Glutamatergic neuron (in vitro differentiated cells): ENCODE measurements around the gene MSH3. TPM values are rescaled to one million over a fixed set of nuclear protein-coding genes. Genes with fewer than 3 reads are reported as not detected.

ENCODE experiments used
- DNase-seq: peaks from one replicate; pipeline ENCODE4 v3.0.0; 2022
- H3K27ac Mint-ChIP-seq: one replicate; pipeline ENCODE4 v1.8.0; 2020; ENCODE audit warnings: mild to moderate bottlenecking, mixed read lengths, inconsistent platforms; ENCODE audit not compliant: unreplicated experiment
- H3K27me3 Mint-ChIP-seq: one replicate; pipeline ENCODE4 v1.8.0; 2020; ENCODE audit warnings: mild to moderate bottlenecking, moderate library complexity, mixed read lengths, inconsistent platforms; ENCODE audit not compliant: unreplicated experiment
- H3K36me3 Mint-ChIP-seq: one replicate; pipeline ENCODE4 v1.8.0; 2020; ENCODE audit warnings: mild to moderate bottlenecking, mixed read lengths, inconsistent platforms; ENCODE audit not compliant: unreplicated experiment
- H3K4me1 Mint-ChIP-seq: one replicate; pipeline ENCODE4 v1.8.0; 2020; ENCODE audit warnings: mild to moderate bottlenecking, low read depth, mixed read lengths, inconsistent platforms; ENCODE audit not compliant: unreplicated experiment
- H3K4me3 Mint-ChIP-seq: one replicate; pipeline ENCODE4 v1.8.0; 2020; ENCODE audit warnings: mild to moderate bottlenecking, mixed read lengths, inconsistent platforms; ENCODE audit not compliant: unreplicated experiment
- H3K9me3 Mint-ChIP-seq: one replicate; pipeline ENCODE4 v1.8.0; 2020; ENCODE audit warnings: mild to moderate bottlenecking, moderate library complexity, mixed read lengths, inconsistent platforms; ENCODE audit not compliant: unreplicated experiment
- total RNA-seq: library from RNA; stranded (reverse); fragmentation: NEBNext Ultra II Directional; extraction: Animal tissue kit (Norgen Biotek cat#: 25700); gene quantifications from one replicate; pipeline ENCODE4 v1.2.1, GENCODE V29; 2021; ENCODE audit not compliant: unreplicated experiment
- TF ChIP-seq, protein P1 (sequence below): fragments of 200-600 bp; sonication (generic); IDR thresholded peaks from one replicate; pipeline ENCODE4 v1.5.0; 2021; ENCODE audit not compliant: partially characterized antibody, unreplicated experiment

The MSH3 gene
- total RNA-seq, 1 donor from 2014 or later, result 14.4 TPM

DNA sequence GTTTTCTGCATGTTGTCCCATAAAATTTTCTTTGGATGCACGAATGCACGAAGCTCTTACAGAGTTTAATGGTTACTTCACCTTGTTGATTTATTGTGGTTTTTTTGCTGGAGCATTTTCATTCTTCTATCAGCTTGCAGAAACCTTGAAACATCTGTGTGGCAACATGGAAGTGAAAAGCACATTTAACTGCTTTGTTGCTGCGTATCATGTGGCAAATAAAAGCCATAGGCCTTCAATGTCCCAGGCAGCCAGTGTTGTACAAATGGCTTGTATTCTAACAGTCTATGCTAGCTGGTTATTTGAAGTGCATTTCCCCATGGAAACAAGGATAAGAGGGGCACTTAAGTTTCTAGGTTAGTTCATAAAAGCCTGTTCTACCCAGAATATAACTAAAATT is 263.2 kb downstream of the MSH3 start:
- Mint-ChIP-seq H3K27ac (no peak overlapping the region), H3K36me3 (no peaks in the 10 kb centered on the region), H3K27me3 (peaks cover 2% of the 10 kb centered on the region), H3K9me3 (no peaks in the 10 kb centered on the region), H3K4me3 (no peak overlapping the region), H3K4me1 (no peaks in the 10 kb centered on the region)
- TF ChIP-seq, protein P1, sequence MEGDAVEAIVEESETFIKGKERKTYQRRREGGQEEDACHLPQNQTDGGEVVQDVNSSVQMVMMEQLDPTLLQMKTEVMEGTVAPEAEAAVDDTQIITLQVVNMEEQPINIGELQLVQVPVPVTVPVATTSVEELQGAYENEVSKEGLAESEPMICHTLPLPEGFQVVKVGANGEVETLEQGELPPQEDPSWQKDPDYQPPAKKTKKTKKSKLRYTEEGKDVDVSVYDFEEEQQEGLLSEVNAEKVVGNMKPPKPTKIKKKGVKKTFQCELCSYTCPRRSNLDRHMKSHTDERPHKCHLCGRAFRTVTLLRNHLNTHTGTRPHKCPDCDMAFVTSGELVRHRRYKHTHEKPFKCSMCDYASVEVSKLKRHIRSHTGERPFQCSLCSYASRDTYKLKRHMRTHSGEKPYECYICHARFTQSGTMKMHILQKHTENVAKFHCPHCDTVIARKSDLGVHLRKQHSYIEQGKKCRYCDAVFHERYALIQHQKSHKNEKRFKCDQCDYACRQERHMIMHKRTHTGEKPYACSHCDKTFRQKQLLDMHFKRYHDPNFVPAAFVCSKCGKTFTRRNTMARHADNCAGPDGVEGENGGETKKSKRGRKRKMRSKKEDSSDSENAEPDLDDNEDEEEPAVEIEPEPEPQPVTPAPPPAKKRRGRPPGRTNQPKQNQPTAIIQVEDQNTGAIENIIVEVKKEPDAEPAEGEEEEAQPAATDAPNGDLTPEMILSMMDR, result no peak
- DNase-seq, result no peak

DNA sequence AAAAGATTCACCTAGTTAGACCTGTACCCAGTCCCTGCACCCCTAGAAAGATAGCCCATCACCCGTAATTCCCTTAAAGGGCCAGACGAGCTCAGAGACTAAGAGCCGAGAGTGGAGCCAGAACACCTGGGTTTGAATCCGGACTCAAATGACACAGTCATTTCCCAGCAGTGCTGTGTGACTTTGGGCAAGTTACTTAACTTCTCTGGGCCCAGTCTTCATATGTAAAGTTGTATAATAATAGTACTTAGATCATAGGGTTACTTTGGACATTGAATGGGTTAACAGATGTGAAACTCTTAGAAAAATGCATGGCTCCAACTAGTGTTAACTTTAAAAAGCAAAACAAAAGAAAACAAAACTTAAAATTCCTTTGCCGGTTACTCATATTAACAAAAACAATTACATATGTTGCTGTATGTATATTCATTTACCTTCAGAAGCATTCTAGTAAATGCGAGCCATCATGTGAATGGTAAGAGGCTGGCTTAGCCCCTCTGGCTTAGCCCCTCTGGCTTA is 265.3 kb downstream of the MSH3 start:
- Mint-ChIP-seq H3K27ac (no peak overlapping the region), H3K9me3 (peaks cover 2% of the 10 kb centered on the region), H3K27me3 (peaks cover 2% of the 10 kb centered on the region), H3K36me3 (no peaks in the 10 kb centered on the region), H3K4me3 (no peak overlapping the region), H3K4me1 (no peaks in the 10 kb centered on the region)
- TF ChIP-seq, protein P1, result no peak
- no peak for DNase-seq

DNA sequence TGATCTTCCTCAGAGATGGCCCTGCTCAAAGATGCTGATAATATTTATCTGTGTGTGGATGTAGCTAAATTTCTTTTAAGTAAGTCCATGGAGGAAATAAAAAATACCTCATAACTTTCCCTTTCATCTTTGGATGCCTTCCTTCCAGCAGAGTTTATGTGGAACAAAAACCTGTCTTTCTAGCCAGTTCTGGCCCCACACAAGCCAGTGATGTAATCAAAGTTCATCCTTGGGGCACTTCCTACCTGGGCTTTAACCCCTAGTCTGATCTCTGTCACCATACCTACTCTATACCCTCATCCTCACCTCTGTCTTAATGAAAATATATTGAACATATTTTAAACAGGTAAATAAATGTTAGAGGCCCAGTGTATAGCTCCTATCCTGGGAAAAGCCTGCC is 265.9 kb downstream of the MSH3 start:
- no peaks in the 10 kb centered on the region for H3K4me1 Mint-ChIP-seq
- H3K27ac Mint-ChIP-seq, result no peak overlapping the region
- no peak overlapping the region for H3K4me3 Mint-ChIP-seq
- H3K27me3 Mint-ChIP-seq, result peaks cover 2% of the 10 kb centered on the region
- H3K36me3 Mint-ChIP-seq, result no peaks in the 10 kb centered on the region
- H3K9me3 Mint-ChIP-seq, result peaks cover 2% of the 10 kb centered on the region
- TF ChIP-seq, protein P1, result no peak
- DNase-seq, result no peak

DNA sequence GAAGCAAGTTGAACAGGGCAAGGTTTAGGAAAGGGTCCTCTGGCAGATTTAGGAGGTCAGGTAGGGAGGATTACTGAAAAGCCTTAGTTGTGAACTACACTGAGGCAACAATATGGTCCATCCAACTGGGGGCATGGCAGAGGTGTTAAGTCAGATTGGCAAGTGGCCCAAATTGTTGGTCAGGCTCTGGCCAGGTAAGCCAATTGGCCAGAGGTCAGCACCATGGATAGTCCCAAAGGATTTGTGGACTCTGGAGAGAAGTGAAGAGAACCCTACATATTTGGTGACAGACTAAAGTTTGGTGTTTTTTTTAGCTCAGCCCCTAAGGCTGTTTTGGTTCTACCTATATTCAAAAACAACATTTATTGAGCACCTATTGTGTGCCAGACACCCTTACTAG is 266.6 kb downstream of the MSH3 start:
- H3K27me3 Mint-ChIP-seq, result peaks cover 2% of the 10 kb centered on the region
- H3K4me3 Mint-ChIP-seq, result no peak overlapping the region
- TF ChIP-seq, protein P1, result no peak
- H3K4me1 Mint-ChIP-seq, result no peaks in the 10 kb centered on the region
- peaks cover 2% of the 10 kb centered on the region for H3K9me3 Mint-ChIP-seq
- H3K27ac Mint-ChIP-seq, result no peak overlapping the region
- no peaks in the 10 kb centered on the region for H3K36me3 Mint-ChIP-seq
- no peak for DNase-seq

DNA sequence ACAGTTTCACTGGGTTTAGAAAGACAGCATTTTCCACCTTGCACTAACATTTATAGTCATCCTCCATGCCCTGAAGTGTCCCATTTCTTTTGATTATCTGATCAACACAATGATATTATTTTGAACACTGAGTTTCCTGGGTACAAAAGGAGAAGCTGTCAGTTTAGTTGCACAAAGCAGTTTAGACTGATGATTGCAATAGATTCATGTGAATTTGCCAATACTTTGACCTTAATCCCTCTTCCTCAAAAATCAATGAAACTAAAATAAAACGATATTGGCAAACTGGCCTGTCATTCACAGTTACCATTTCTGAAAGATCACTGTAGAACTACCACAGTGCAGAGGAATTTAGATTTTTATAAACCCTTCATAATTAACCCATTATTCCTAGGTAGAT is 271.5 kb downstream of the MSH3 start:
- peaks cover 1% of the 10 kb centered on the region for H3K27me3 Mint-ChIP-seq
- no peak for DNase-seq
- H3K4me1 Mint-ChIP-seq, result no peaks in the 10 kb centered on the region
- TF ChIP-seq, protein P1, result no peak
- H3K36me3 Mint-ChIP-seq, result no peaks in the 10 kb centered on the region
- H3K27ac Mint-ChIP-seq, result no peak overlapping the region
- peaks cover 2% of the 10 kb centered on the region for H3K9me3 Mint-ChIP-seq
- no peak overlapping the region for H3K4me3 Mint-ChIP-seq

Other genes with a start within 250 kb of the MSH3 start
- 51.5 TPM for gene ZFYVE16, start 246.6 kb upstream of the MSH3 start, total RNA-seq
- 0.29 TPM for gene FAM151B, start 166.6 kb upstream of the MSH3 start, total RNA-seq
- not detected for gene ANKRD34B, start 84.4 kb upstream of the MSH3 start, total RNA-seq
- 23.5 TPM for gene DHFR, start 331 bp downstream of the MSH3 start, total RNA-seq